K562 (cell line): ENCODE data around the gene SYNE1.

ENCODE experiments used
- CHD4 ChIP-seq: fragments of 200-600 bp; sonication (generic); IDR thresholded peaks from 3 replicates; pipeline ENCODE4 v1.6.1; 2012; ENCODE audit warnings: low read depth, mild to moderate bottlenecking, mixed read lengths, low read length, inconsistent platforms; ENCODE audit not compliant: insufficient read depth, insufficient replicate concordance, poor library complexity, severe bottlenecking
- CTCF ChIP-seq, 3 experiments: IDR thresholded peaks in 2 of 3; conservative IDR thresholded peaks in 1 of 3; 2 replicates each; pipeline ENCODE4 v1.5.1; 2011 to 2012; ENCODE audit warnings: low read length in 3 of 3, mild to moderate bottlenecking in 3 of 3, control low read depth in 2 of 3, improper control_type of control experiment in 1 of 3, inconsistent platforms in 1 of 3, low read depth in 1 of 3, mixed read lengths in 1 of 3, moderate library complexity in 1 of 3; ENCODE audit not compliant: insufficient read depth in 2 of 3
- FOS ChIP-seq: IDR thresholded peaks from 3 replicates; pipeline ENCODE4 v1.6.1; 2011; ENCODE audit not compliant: insufficient read length; ENCODE audit errors: extremely low read depth
- GABPA ChIP-seq: fragments of 200-800 bp; sonication (Bioruptor generic); conservative IDR thresholded peaks from 2 replicates; pipeline ENCODE4 v1.6.1; 2016; ENCODE audit warnings: low read depth, missing genetic modification characterization, missing compliant biosample characterization
- ILK ChIP-seq: fragments of 450-650 bp; IDR thresholded peaks from 2 replicates; pipeline ENCODE4 v1.6.1; 2016; ENCODE audit warnings: missing genetic modification characterization, low read depth, mild to moderate bottlenecking, missing compliant biosample characterization, moderate library complexity, borderline replicate concordance
- NBN ChIP-seq: fragments of 450-650 bp; IDR thresholded peaks from 2 replicates; pipeline ENCODE4 v1.6.1; 2016; ENCODE audit warnings: low read depth, mild to moderate bottlenecking
- POLR2A ChIP-seq: fragments of 450-650 bp; conservative IDR thresholded peaks from 2 replicates; pipeline ENCODE4 v1.6.1; 2016
- ZNF224 ChIP-seq: sonication (generic); formaldehyde crosslinking; IDR thresholded peaks from 2 replicates; pipeline ENCODE4 v1.8.0; 2022; ENCODE audit warnings: mild to moderate bottlenecking, missing genetic modification reagents
- ZNF318 ChIP-seq, 2 experiments: fragments of 450-650 bp; IDR thresholded peaks; 2 replicates each; pipeline ENCODE4 v1.6.1; 2016; ENCODE audit warnings: mild to moderate bottlenecking in 2 of 2, borderline replicate concordance in 1 of 2, low read depth in 1 of 2, moderate library complexity in 1 of 2

- TF ChIP-seq POLR2A: no peak
- no peak for TF ChIP-seq ZNF224
- no peak for TF ChIP-seq CHD4
- TF ChIP-seq ILK (tag): no peak
- no peak for TF ChIP-seq NBN
- no peak for TF ChIP-seq ZNF318 (IDR thresholded peaks at IDR 0.05; ENCODE audit: borderline replicate concordance in 1 of 2, low read depth in 1 of 2)
- no peak for TF ChIP-seq CTCF (IDR thresholded peaks at IDR 0.05 in 2 of 3, conservative IDR thresholded peaks at IDR 0.05 in 1 of 3; ENCODE audit: insufficient read depth in 2 of 3, low read depth in 1 of 3, low read length in 3 of 3)
- no peak for TF ChIP-seq FOS
- TF ChIP-seq GABPA (tag): no peak
These were observed 43.8 kb upstream of the SYNE1 start for GRCh38 chr6:152680879-152681517.
